ENCODE measurements around the gene BARHL1. TPM values are rescaled to one million over a fixed set of nuclear protein-coding genes. Genes with fewer than 3 reads are reported as not detected.

The BARHL1 gene
- total RNA-seq = not detected

GRCh38 chr9:132582276-132582785 is at the start of gene BARHL1:
TSS of gene BARHL1 (plus strand) at chr9:132582606. CDS start at chr9:132582798, 192 bp downstream.
- in situ Hi-C loops (cut with MboI; ENCODE audit: low pct_ligation_motif_present in 1 of 4, low pct_unique_long_range_greater_than_20kb in 1 of 4, low sequenced_read_pairs in 3 of 4) = no loop called here
- H3K27me3 ChIP-seq = peaks cover 100% of the 10 kb centered on the region
- intact Hi-C loops (cut with DNase I; ENCODE audit: low total_unique reads) = no loop called here
- H3K9me3 ChIP-seq = no peaks in the 10 kb centered on the region
- no peaks in the 10 kb centered on the region for H3K36me3 ChIP-seq
- H3K4me1 ChIP-seq = peaks cover 0 to 11% (median 5%) of the 10 kb centered on the region in 4 donors
- no peak for DNase-seq
- no peak within 1 kb of the TSS for H3K27ac ChIP-seq
- 13% methylated on average over 34 of the region's 36 CpGs; no CpG with 5 or more reads in 1 of the 2 donors for WGBS, 2 donors (ENCODE audit: low coverage in 1 of 2)
- H3K4me3 ChIP-seq = peak within 1 kb of the TSS in 2 of 4 donors; percentile 7 to 40
- TF ChIP-seq POLR2AphosphoS5 (IDR thresholded peaks at IDR 0.05) = no peak
- no peak for TF ChIP-seq EP300 (IDR thresholded peaks at IDR 0.05; ENCODE audit: low read depth)
- no peak for TF ChIP-seq POLR2A (IDR thresholded peaks at IDR 0.05)
- TF ChIP-seq CTCF (IDR thresholded peaks at IDR 0.05) = no peak

GRCh38 chr9:132534832-132535231 is 47.6 kb upstream of the BARHL1 start:
- intact Hi-C loops (cut with DNase I; ENCODE audit: low total_unique reads) = no loop called here
- Histone ChIP-seq H3K27me3 (peaks cover 27% of the 10 kb centered on the region), H3K9me3 (peaks cover 0 to 3% of the 10 kb centered on the region in 2 donors), H3K4me3 (no peak overlapping the region), H3K27ac (no peak overlapping the region), H3K4me1 (peaks cover 0 to 16% (median 4%) of the 10 kb centered on the region in 4 donors), H3K36me3 (no peaks in the 10 kb centered on the region)
- 84 to 86% methylated on average over 1 to 2 of the region's 2 CpGs for WGBS, 2 donors (ENCODE audit: low coverage in 1 of 2)
- DNase-seq = no peak
- no peak for TF ChIP-seq EP300 (IDR thresholded peaks at IDR 0.05; ENCODE audit: low read depth)
- no peak for TF ChIP-seq POLR2AphosphoS5 (IDR thresholded peaks at IDR 0.05)
- TF ChIP-seq CTCF (IDR thresholded peaks at IDR 0.05) = no peak
- TF ChIP-seq POLR2A (IDR thresholded peaks at IDR 0.05) = no peak
- in situ Hi-C loops (cut with MboI; ENCODE audit: low pct_ligation_motif_present in 1 of 4, low pct_unique_long_range_greater_than_20kb in 1 of 4, low sequenced_read_pairs in 3 of 4) = no loop called here

GRCh38 chr9:132536124-132536523 is 46.3 kb upstream of the BARHL1 start:
- H3K4me1 ChIP-seq = peaks cover 0 to 17% (median 4%) of the 10 kb centered on the region in 4 donors
- intact Hi-C loops (cut with DNase I; ENCODE audit: low total_unique reads) (no loop called here), in situ Hi-C loops (cut with MboI; ENCODE audit: low pct_ligation_motif_present in 1 of 4, low pct_unique_long_range_greater_than_20kb in 1 of 4, low sequenced_read_pairs in 3 of 4) (no loop called here)
- WGBS, 2 donors (ENCODE audit: low coverage in 1 of 2) = 89 to 100% methylated on average over 1 of the region's 1 CpG
- peaks cover 17% of the 10 kb centered on the region for H3K27me3 ChIP-seq
- TF ChIP-seq CTCF (IDR thresholded peaks at IDR 0.05) (no peak), POLR2AphosphoS5 (IDR thresholded peaks at IDR 0.05) (no peak), POLR2A (IDR thresholded peaks at IDR 0.05) (no peak), EP300 (IDR thresholded peaks at IDR 0.05; ENCODE audit: low read depth) (no peak)
- H3K36me3 ChIP-seq = no peaks in the 10 kb centered on the region
- H3K4me3 ChIP-seq = no peak overlapping the region
- DNase-seq = no peak
- peaks cover 0 to 3% of the 10 kb centered on the region in 2 donors for H3K9me3 ChIP-seq
- H3K27ac ChIP-seq = no peak overlapping the region

GRCh38 chr9:132537352-132537751 is 45.1 kb upstream of the BARHL1 start:
- in situ Hi-C loops (cut with MboI; ENCODE audit: low pct_ligation_motif_present in 1 of 4, low pct_unique_long_range_greater_than_20kb in 1 of 4, low sequenced_read_pairs in 3 of 4) = no loop called here
- Histone ChIP-seq H3K36me3 (no peaks in the 10 kb centered on the region), H3K4me3 (no peak overlapping the region), H3K27ac (no peak overlapping the region), H3K9me3 (peaks cover 0 to 3% of the 10 kb centered on the region in 2 donors), H3K4me1 (peaks cover 0 to 17% (median 4%) of the 10 kb centered on the region in 4 donors), H3K27me3 (peaks cover 5% of the 10 kb centered on the region)
- DNase-seq = no peak
- 80 to 87% methylated on average over 1 to 12 of the region's 12 CpGs for WGBS, 2 donors (ENCODE audit: low coverage in 1 of 2)
- no peak for TF ChIP-seq CTCF (IDR thresholded peaks at IDR 0.05)
- intact Hi-C loops (cut with DNase I; ENCODE audit: low total_unique reads) = no loop called here

Data from transverse colon (tissue), 4 donors.